Muscle layer of duodenum (tissue), 2 donors: ENCODE results near the gene C20orf173.

Experiments
- H3K27ac ChIP-seq: one replicate; pipeline ENCODE4 v1.7.0; 2013; ENCODE audit warnings: mild to moderate bottlenecking, low read length
- H3K27me3 ChIP-seq: one replicate; pipeline ENCODE4 v1.7.0; 2013; ENCODE audit warnings: low read depth, mild to moderate bottlenecking, control low read depth, low read length
- H3K36me3 ChIP-seq, 2 donors: one replicate each; pipeline ENCODE4 v1.7.0; 2013; ENCODE audit warnings: low read length in 2 of 2, control low read depth in 1 of 2, mild to moderate bottlenecking in 1 of 2; ENCODE audit not compliant: insufficient read depth in 2 of 2, control insufficient read depth in 1 of 2
- H3K4me1 ChIP-seq, 2 donors: one replicate each; pipeline ENCODE4 v1.7.0; 2013; ENCODE audit warnings: low read length in 2 of 2, mild to moderate bottlenecking in 2 of 2, control low read depth in 1 of 2, moderate library complexity in 1 of 2; ENCODE audit not compliant: insufficient read depth in 2 of 2, control insufficient read depth in 1 of 2
- H3K4me3 ChIP-seq, 2 donors: one replicate each; pipeline ENCODE4 v1.7.0; 2013; ENCODE audit warnings: low read length in 2 of 2, low read depth in 1 of 2, mild to moderate bottlenecking in 1 of 2
- H3K9me3 ChIP-seq, 2 donors: one replicate each; pipeline ENCODE4 v1.7.0; 2013; ENCODE audit warnings: low read length in 2 of 2, control low read depth in 1 of 2, mild to moderate bottlenecking in 1 of 2; ENCODE audit not compliant: control insufficient read depth in 1 of 2
- donor health status: healthy.

C20orf173 gene, protein sequence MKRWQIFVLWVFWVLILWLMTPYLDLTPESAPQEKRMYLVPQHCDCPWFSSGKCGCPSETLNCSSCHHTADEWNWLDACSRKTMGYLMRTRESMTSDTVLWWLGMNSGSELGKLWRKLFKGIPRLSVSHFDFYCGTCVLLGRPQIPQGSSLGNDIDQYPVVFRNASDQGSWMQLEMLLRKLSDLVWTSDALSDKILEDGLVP

DNA sequence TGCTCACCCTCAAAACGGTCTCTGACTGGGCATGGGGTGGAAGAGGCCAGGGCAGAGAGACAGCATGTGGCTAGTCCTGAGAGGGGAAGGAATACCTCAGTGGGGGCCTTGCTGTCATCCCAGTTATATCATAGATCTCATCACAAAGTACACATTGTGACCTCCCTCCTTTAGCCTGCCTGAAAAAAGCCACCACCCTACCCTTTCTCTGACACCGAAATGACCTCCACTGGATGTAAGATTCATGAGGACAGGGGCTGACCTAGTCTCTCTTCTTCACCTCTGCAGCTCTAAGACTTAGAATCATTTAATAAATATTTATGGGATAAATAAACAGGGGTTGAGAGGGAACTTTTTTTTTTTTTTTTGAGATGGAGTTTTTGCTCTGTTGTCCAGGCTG, at the start of gene C20orf173:
Gene C20orf173, minus strand, starts transcription at position 101 of the 400 bp plus-strand sequence. CDS start 279 bp downstream, outside the sequence.
- H3K27me3 ChIP-seq: no peaks in the 10 kb centered on the region
- no peaks in the 10 kb centered on the region for H3K36me3 ChIP-seq
- H3K4me3 ChIP-seq: no peak within 1 kb of the TSS
- H3K27ac ChIP-seq: no peak within 1 kb of the TSS
- no peaks in the 10 kb centered on the region for H3K9me3 ChIP-seq
- no peaks in the 10 kb centered on the region for H3K4me1 ChIP-seq

GRCh38 chr20:35579196-35579595, 49.7 kb upstream of the C20orf173 start:
- Histone ChIP-seq H3K27me3 (no peaks in the 10 kb centered on the region), H3K4me1 (no peaks in the 10 kb centered on the region), H3K9me3 (no peaks in the 10 kb centered on the region), H3K36me3 (no peaks in the 10 kb centered on the region), H3K4me3 (no peak overlapping the region), H3K27ac (no peak overlapping the region)

- Histone ChIP-seq H3K4me1 (no peaks in the 10 kb centered on the region), H3K4me3 (no peak overlapping the region), H3K36me3 (no peaks in the 10 kb centered on the region), H3K27me3 (no peaks in the 10 kb centered on the region), H3K9me3 (no peaks in the 10 kb centered on the region), H3K27ac (no peak overlapping the region)
Observed at GRCh38 chr20:35578469-35578868, 49.0 kb upstream of the C20orf173 start.

- H3K27ac ChIP-seq: no peak overlapping the region
- H3K4me3 ChIP-seq: no peak overlapping the region
- no peaks in the 10 kb centered on the region for H3K36me3 ChIP-seq
- no peaks in the 10 kb centered on the region for H3K27me3 ChIP-seq
- peaks cover 0 to 6% of the 10 kb centered on the region in 2 donors for H3K9me3 ChIP-seq
- no peaks in the 10 kb centered on the region for H3K4me1 ChIP-seq
Observed at GRCh38 chr20:35576816-35577215, 47.4 kb upstream of the C20orf173 start.

GRCh38 chr20:35575958-35576357, 46.5 kb upstream of the C20orf173 start:
- Histone ChIP-seq H3K4me1 (no peaks in the 10 kb centered on the region), H3K9me3 (peaks cover 0 to 6% of the 10 kb centered on the region in 2 donors), H3K27ac (no peak overlapping the region), H3K36me3 (no peaks in the 10 kb centered on the region), H3K4me3 (no peak overlapping the region), H3K27me3 (no peaks in the 10 kb centered on the region)

GRCh38 chr20:35572838-35573237, 43.4 kb upstream of the C20orf173 start:
- Histone ChIP-seq H3K4me1 (no peaks in the 10 kb centered on the region), H3K4me3 (no peak overlapping the region), H3K9me3 (peaks cover 0 to 6% of the 10 kb centered on the region in 2 donors), H3K27me3 (no peaks in the 10 kb centered on the region), H3K36me3 (no peaks in the 10 kb centered on the region), H3K27ac (no peak overlapping the region)

DNA sequence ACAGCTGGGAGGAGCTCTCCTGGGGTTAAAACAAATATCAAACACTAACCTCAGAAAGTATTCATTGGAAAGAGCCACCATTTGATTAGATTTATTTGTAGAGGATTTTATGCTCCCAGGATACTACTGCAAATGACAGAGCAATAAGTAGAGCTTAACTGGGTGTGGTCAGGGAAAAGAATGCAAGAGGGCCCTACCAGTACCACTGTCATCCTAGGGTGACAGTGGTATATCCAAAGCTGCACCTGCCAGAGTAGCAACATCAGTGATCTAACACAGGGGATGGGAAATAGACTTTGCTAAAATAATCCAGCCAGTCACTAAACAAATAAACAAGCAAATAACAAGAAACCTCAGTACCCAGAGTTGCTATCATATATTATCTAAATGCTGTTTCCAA, 42.1 kb upstream of the C20orf173 start:
- H3K27me3 ChIP-seq: no peaks in the 10 kb centered on the region
- H3K4me1 ChIP-seq: no peaks in the 10 kb centered on the region
- no peak overlapping the region for H3K4me3 ChIP-seq
- no peak overlapping the region for H3K27ac ChIP-seq
- H3K9me3 ChIP-seq: peaks cover 0 to 6% of the 10 kb centered on the region in 2 donors
- H3K36me3 ChIP-seq: no peaks in the 10 kb centered on the region

GRCh38 chr20:35568645-35569044, 39.2 kb upstream of the C20orf173 start:
- H3K4me3 ChIP-seq: no peak overlapping the region
- H3K9me3 ChIP-seq: peaks cover 0 to 6% of the 10 kb centered on the region in 2 donors
- H3K36me3 ChIP-seq: no peaks in the 10 kb centered on the region
- H3K27me3 ChIP-seq: no peaks in the 10 kb centered on the region
- H3K4me1 ChIP-seq: no peaks in the 10 kb centered on the region
- H3K27ac ChIP-seq: no peak overlapping the region

GRCh38 chr20:35564905-35565304, 35.5 kb upstream of the C20orf173 start:
- H3K27me3 ChIP-seq: no peaks in the 10 kb centered on the region
- no peaks in the 10 kb centered on the region for H3K9me3 ChIP-seq
- no peaks in the 10 kb centered on the region for H3K4me1 ChIP-seq
- no peak overlapping the region for H3K27ac ChIP-seq
- H3K4me3 ChIP-seq: no peak overlapping the region
- no peaks in the 10 kb centered on the region for H3K36me3 ChIP-seq

DNA sequence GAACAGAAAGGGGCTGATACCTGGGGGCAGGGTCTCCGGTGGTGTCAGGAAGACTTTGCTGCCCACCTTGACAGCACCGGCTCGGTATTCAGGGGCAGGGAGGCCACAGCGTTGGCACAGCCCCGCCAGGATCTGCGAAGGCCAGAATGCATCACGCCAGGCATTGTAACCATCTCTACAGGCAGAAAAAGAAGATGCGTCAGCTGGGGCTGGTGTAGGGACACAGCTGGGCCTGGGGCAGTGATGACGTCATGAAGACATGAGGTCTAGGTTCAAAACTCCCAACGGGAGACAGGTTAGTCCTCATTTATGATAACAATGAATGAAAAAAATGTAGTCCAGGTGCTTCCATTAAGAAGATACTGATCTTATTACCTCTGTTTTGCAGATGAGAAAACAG, 34.4 kb upstream of the C20orf173 start:
- Histone ChIP-seq H3K9me3 (no peaks in the 10 kb centered on the region), H3K36me3 (no peaks in the 10 kb centered on the region), H3K27ac (no peak overlapping the region), H3K4me1 (no peaks in the 10 kb centered on the region), H3K27me3 (no peaks in the 10 kb centered on the region), H3K4me3 (no peak overlapping the region)

DNA sequence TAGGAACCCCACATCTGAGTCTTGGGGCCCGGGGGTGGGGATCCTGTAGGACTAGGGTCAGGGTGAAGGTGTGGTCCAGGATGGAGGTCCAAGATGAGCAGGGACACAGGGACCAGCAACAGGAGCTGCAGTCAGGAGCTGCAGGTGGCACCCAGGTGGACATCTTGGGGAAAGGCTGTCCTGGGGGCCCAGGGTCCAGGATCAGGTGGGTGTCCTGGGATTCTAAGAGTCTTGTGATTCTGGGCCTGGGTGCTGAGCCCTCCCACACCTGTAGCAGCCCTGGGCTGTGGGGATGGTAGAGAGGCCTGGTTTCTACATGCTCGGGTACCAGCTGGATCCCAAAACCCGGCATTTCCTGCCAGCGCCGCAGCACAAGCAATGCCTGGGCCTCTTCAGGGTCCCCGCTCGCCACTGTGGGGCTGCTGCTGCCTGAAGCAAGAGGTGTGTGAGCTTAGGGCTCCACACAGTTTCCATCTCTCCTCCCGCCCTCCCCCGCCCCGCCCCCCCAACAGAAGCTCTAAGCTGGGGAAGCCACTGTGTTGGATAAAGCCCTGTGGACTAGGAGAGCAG, 33.2 kb upstream of the C20orf173 start:
- H3K27ac ChIP-seq: no peak overlapping the region
- no peak overlapping the region for H3K4me3 ChIP-seq
- peaks cover 0 to 6% of the 10 kb centered on the region in 2 donors for H3K36me3 ChIP-seq
- H3K27me3 ChIP-seq: no peaks in the 10 kb centered on the region
- no peaks in the 10 kb centered on the region for H3K4me1 ChIP-seq
- no peaks in the 10 kb centered on the region for H3K9me3 ChIP-seq

DNA sequence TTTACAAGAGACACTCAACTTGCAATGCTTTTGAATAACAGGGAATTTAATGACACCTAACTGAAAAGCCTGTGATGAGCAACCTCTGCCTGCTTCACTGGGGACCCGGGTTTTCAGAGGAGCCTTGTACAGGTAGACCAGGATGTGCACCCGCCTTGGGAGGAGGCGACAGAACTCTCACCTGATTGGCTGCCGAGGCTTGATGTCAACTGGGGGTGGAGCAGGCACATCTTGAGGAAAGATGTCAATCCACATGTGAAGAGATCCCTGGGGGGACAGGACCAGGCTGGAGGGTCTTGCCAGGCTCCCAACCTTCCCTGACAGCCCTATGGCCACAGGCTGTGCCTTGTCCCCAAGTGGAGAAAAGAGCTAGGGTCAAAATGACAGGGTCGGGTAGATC, 32.2 kb upstream of the C20orf173 start:
- Histone ChIP-seq H3K9me3 (no peaks in the 10 kb centered on the region), H3K27me3 (no peaks in the 10 kb centered on the region), H3K4me3 (no peak overlapping the region), H3K36me3 (peaks cover 5 to 16% of the 10 kb centered on the region in 2 donors), H3K27ac (no peak overlapping the region), H3K4me1 (no peaks in the 10 kb centered on the region)
